Measurements from ENCODE around the gene UNC13B.

UNC13B gene

GRCh38 chr9:35186524-35186923 lies 24.7 kb downstream of the UNC13B start:
- Histone ChIP-seq H3K4me1 (ENCODE audit: control insufficient read depth in 1 of 2, insufficient read depth in 1 of 2, low read depth in 1 of 2, low read length in 1 of 2) (no peaks in the 10 kb centered on the region), H3K27ac (no peak overlapping the region), H3K36me3 (no peaks in the 10 kb centered on the region), H3K27me3 (no peaks in the 10 kb centered on the region), H3K4me3 (ENCODE audit: low read depth in 1 of 2, low read length in 1 of 2) (no peak overlapping the region), H3K9me3 (peaks cover 7% of the 10 kb centered on the region)
- no peak for TF ChIP-seq CTCF (IDR thresholded peaks at IDR 0.05)

GRCh38 chr9:35190203-35190602 lies 28.4 kb downstream of the UNC13B start:
- Histone ChIP-seq H3K4me3 (ENCODE audit: low read depth in 1 of 2, low read length in 1 of 2) (no peak overlapping the region), H3K9me3 (peaks cover 20% of the 10 kb centered on the region), H3K4me1 (ENCODE audit: control insufficient read depth in 1 of 2, insufficient read depth in 1 of 2, low read depth in 1 of 2, low read length in 1 of 2) (no peaks in the 10 kb centered on the region), H3K36me3 (no peaks in the 10 kb centered on the region), H3K27ac (no peak overlapping the region), H3K27me3 (no peaks in the 10 kb centered on the region)
- TF ChIP-seq CTCF (IDR thresholded peaks at IDR 0.05): no peak

DNA sequence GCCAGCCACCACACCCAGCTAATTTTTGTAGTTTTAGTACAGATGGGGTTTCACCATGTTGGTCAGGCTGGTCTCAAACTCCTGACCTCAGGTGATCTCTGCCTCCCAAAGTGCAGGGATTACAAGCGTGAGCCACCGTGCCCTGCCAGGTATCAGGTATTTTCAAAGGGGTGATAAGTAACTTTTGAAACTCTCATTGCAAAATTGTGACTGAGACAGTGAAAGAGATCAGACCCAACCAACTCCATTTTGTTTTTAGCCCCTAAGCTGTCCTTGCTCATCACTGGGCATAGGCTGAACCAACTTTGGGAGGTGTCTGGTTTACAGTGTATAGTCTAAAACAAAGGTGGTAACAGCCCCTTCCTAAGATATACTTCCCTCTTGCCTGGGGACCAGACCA lies 29.3 kb downstream of the UNC13B start:
- Histone ChIP-seq H3K27me3 (no peaks in the 10 kb centered on the region), H3K9me3 (peaks cover 20% of the 10 kb centered on the region), H3K27ac (no peak overlapping the region), H3K36me3 (no peaks in the 10 kb centered on the region), H3K4me1 (ENCODE audit: control insufficient read depth in 1 of 2, insufficient read depth in 1 of 2, low read depth in 1 of 2, low read length in 1 of 2) (no peaks in the 10 kb centered on the region), H3K4me3 (ENCODE audit: low read depth in 1 of 2, low read length in 1 of 2) (no peak overlapping the region)
- TF ChIP-seq CTCF (IDR thresholded peaks at IDR 0.05): no peak

GRCh38 chr9:35193762-35194161 lies 32.0 kb downstream of the UNC13B start:
- no peaks in the 10 kb centered on the region for H3K27me3 ChIP-seq
- H3K27ac ChIP-seq: no peak overlapping the region
- no peak overlapping the region for H3K4me3 ChIP-seq (ENCODE audit: low read depth in 1 of 2, low read length in 1 of 2)
- H3K9me3 ChIP-seq: peaks cover 20% of the 10 kb centered on the region
- no peaks in the 10 kb centered on the region for H3K36me3 ChIP-seq
- no peaks in the 10 kb centered on the region for H3K4me1 ChIP-seq (ENCODE audit: control insufficient read depth in 1 of 2, insufficient read depth in 1 of 2, low read depth in 1 of 2, low read length in 1 of 2)
- TF ChIP-seq CTCF (IDR thresholded peaks at IDR 0.05): no peak

DNA sequence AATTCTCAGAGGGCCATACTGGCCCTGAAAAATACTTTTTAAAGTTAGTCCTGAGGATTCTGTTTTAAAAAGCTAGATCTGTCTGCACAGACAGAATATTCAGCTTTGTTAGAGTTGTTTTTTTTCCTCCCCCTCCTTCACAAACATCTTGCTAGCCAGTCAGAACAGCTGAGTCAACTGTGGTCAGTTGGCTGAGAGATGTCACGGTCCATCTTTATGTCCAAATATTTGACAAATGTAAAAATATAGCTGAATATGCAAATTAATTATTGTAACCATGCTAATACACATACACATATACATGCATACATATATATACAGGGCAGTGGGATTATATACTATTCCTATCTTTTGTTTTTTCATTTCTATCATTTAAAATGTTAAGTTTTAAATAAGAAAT lies 33.9 kb downstream of the UNC13B start:
- no peaks in the 10 kb centered on the region for H3K4me1 ChIP-seq (ENCODE audit: control insufficient read depth in 1 of 2, insufficient read depth in 1 of 2, low read depth in 1 of 2, low read length in 1 of 2)
- H3K27me3 ChIP-seq: no peaks in the 10 kb centered on the region
- no peaks in the 10 kb centered on the region for H3K36me3 ChIP-seq
- H3K4me3 ChIP-seq (ENCODE audit: low read depth in 1 of 2, low read length in 1 of 2): no peak overlapping the region
- H3K9me3 ChIP-seq: peaks cover 20% of the 10 kb centered on the region
- no peak for TF ChIP-seq CTCF (IDR thresholded peaks at IDR 0.05)
- H3K27ac ChIP-seq: no peak overlapping the region

DNA sequence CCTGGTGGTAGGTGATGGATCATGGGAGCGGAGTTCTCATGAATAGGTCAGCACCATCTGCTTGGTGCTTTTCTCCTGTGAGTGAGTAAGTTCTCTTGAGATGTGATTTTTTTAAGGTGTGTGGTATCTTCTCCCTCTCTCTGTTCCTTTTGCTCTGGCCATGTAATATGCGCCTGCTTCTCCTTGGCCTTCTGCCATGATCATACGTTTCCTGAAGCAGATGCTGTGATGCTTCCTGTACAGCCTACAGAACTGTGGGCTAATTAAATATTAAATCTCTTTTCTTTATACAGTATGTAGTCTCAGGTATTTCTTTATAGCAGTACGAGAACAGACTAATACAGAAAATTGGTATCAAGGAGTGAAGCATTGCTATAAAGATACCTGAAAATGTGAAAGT lies 36.4 kb downstream of the UNC13B start:
- Histone ChIP-seq H3K27ac (no peak overlapping the region), H3K9me3 (peaks cover 2% of the 10 kb centered on the region), H3K4me1 (ENCODE audit: control insufficient read depth in 1 of 2, insufficient read depth in 1 of 2, low read depth in 1 of 2, low read length in 1 of 2) (no peaks in the 10 kb centered on the region), H3K36me3 (no peaks in the 10 kb centered on the region), H3K27me3 (no peaks in the 10 kb centered on the region), H3K4me3 (ENCODE audit: low read depth in 1 of 2, low read length in 1 of 2) (no peak overlapping the region)
- no peak for TF ChIP-seq CTCF (IDR thresholded peaks at IDR 0.05)
